DOHH2 (cell line): ENCODE data around the gene SPESP1.

Source experiments
- H3F3A ChIP-seq: fragments of 200-600 bp; sonication (generic), shearing (Covaris generic); 2 replicates; pipeline ENCODE4 v1.6.0; 2016; ENCODE audit warnings: antibody characterized with exemption, mild to moderate bottlenecking; ENCODE audit not compliant: control insufficient read depth, insufficient read depth
- H3K27ac ChIP-seq: fragments of 200-600 bp; sonication (generic); 2 replicates; pipeline ENCODE4 v1.5.1; 2014; ENCODE audit warnings: low read depth, mild to moderate bottlenecking, low read length, moderate library complexity
- H3K27me3 ChIP-seq: fragments of 200-600 bp; sonication (generic); 2 replicates; pipeline ENCODE4 v1.6.1; 2014; ENCODE audit warnings: mild to moderate bottlenecking, low read length, mixed read lengths; ENCODE audit not compliant: control insufficient read depth
- H3K36me3 ChIP-seq: fragments of 200-600 bp; sonication (generic); 2 replicates; pipeline ENCODE4 v1.6.1; 2014; ENCODE audit warnings: mild to moderate bottlenecking, low read length, moderate library complexity, mixed read lengths; ENCODE audit not compliant: control insufficient read depth
- H3K4me1 ChIP-seq: fragments of 200-600 bp; sonication (generic); 2 replicates; pipeline ENCODE4 v1.6.1; 2014; ENCODE audit warnings: mild to moderate bottlenecking, low read length, mixed read lengths; ENCODE audit not compliant: control insufficient read depth
- H3K4me2 ChIP-seq: fragments of 200-600 bp; sonication (generic); 2 replicates; pipeline ENCODE4 v1.6.0; 2014; ENCODE audit warnings: mild to moderate bottlenecking, low read length, moderate library complexity
- H3K4me3 ChIP-seq: fragments of 200-600 bp; sonication (generic); 2 replicates; pipeline ENCODE4 v1.5.1; 2014; ENCODE audit warnings: mild to moderate bottlenecking, low read length, mixed read lengths
- H3K79me2 ChIP-seq: fragments of 200-600 bp; sonication (generic); 2 replicates; pipeline ENCODE4 v1.6.1; 2014; ENCODE audit warnings: mild to moderate bottlenecking, low read length, mixed read lengths; ENCODE audit not compliant: control insufficient read depth
- H3K9me2 ChIP-seq: fragments of 200-600 bp; sonication (generic); replicated peaks from 2 replicates; pipeline ENCODE4 v1.6.1; 2014; ENCODE audit warnings: mild to moderate bottlenecking, low read length, mixed read lengths; ENCODE audit not compliant: control insufficient read depth
- H3K9me3 ChIP-seq: fragments of 200-600 bp; sonication (generic); 2 replicates; pipeline ENCODE4 v1.6.1; 2014; ENCODE audit warnings: antibody characterized with exemption, low read length, mixed read lengths; ENCODE audit not compliant: control insufficient read depth, insufficient read depth
- H4K20me1 ChIP-seq: fragments of 200-600 bp; sonication (generic); 2 replicates; pipeline ENCODE4 v1.6.0; 2014; ENCODE audit warnings: low read depth, mild to moderate bottlenecking, antibody characterized with exemption, low read length, moderate library complexity; ENCODE audit not compliant: control insufficient read depth, insufficient read depth
- CTCF ChIP-seq: fragments of 200-600 bp; sonication (generic); IDR thresholded peaks from one replicate; pipeline ENCODE4 v1.5.1; 2014; ENCODE audit warnings: antibody characterized with exemption, mild to moderate bottlenecking, low read depth, low read length; ENCODE audit not compliant: poor library complexity, severe bottlenecking
- EZH2phosphoT487 ChIP-seq: fragments of 200-600 bp; sonication (generic); IDR thresholded peaks from 2 replicates; pipeline ENCODE4 v1.6.1; 2017; ENCODE audit warnings: borderline replicate concordance, mild to moderate bottlenecking, antibody characterized with exemption, low read length, moderate library complexity, mixed read lengths

SPESP1 gene

DNA sequence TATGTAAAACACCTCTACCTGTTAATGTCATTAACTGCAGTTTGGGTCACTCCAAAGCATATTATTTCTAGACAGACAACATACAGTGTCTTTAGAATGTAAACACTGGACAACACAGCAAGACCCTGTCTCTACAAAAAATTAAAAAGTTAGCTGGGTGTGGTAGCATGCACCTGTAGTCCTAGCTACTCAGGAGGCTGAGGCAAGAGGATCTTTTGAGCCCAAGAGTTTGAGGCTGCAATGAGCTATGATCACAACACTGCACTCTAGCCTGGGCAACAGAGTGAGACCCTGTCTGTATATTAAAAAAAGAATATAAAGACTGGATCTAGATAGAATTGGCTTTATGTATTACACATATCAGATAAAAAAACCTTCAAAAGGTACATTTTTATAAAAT, 20.0 kb upstream of the SPESP1 start:
- Histone ChIP-seq H3K27me3 (peaks cover 24% of the 10 kb centered on the region), H3F3A (no peaks in the 10 kb centered on the region), H3K9me2 (no peaks in the 10 kb centered on the region), H4K20me1 (no peaks in the 10 kb centered on the region), H3K4me1 (no peaks in the 10 kb centered on the region), H3K79me2 (no peaks in the 10 kb centered on the region), H3K4me3 (no peak overlapping the region), H3K4me2 (no peak overlapping the region), H3K27ac (no peak overlapping the region), H3K9me3 (no peaks in the 10 kb centered on the region), H3K36me3 (no peaks in the 10 kb centered on the region)
- no peak for TF ChIP-seq EZH2phosphoT487
- no peak for TF ChIP-seq CTCF

DNA sequence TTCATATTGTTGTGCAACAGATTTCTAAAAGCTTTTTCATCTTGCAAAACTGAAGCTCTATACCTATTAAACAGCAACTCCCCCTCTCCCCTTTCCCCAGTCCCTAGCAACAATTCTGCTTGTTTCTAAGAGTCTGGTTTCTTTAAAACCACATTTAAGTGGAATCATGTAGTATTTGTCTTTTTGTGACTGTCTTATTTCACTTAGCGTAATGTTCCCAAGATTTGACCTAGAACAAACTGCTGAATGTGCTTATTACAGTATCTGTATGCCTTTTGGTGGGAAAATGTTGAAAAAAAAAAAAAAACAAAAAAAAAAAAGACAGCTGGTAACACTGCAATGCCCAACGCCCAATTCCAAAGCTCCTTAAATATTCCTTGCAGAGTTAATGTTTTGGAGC, 19.5 kb upstream of the SPESP1 start:
- no peak for TF ChIP-seq CTCF
- no peak for TF ChIP-seq EZH2phosphoT487

GRCh38 chr15:68921926-68922325, 8.4 kb upstream of the SPESP1 start:
- Histone ChIP-seq H3K4me2 (no peak overlapping the region), H3K36me3 (no peaks in the 10 kb centered on the region), H3K79me2 (no peaks in the 10 kb centered on the region), H3K27me3 (peaks cover 4% of the 10 kb centered on the region; the same call in 1 of the 2 replicates), H3F3A (no peaks in the 10 kb centered on the region), H3K4me1 (peaks cover 5% of the 10 kb centered on the region), H3K9me3 (no peaks in the 10 kb centered on the region), H3K9me2 (no peaks in the 10 kb centered on the region), H3K4me3 (no peak overlapping the region), H3K27ac (no peak overlapping the region), H4K20me1 (no peaks in the 10 kb centered on the region)
- TF ChIP-seq EZH2phosphoT487 (no peak), CTCF (no peak)

More for the DNA sequence above, 19.5 kb upstream of the SPESP1 start:
- Histone ChIP-seq H3K27me3 (peaks cover 22% of the 10 kb centered on the region), H3K4me1 (no peaks in the 10 kb centered on the region), H3K27ac (no peak overlapping the region), H4K20me1 (no peaks in the 10 kb centered on the region), H3K9me2 (no peaks in the 10 kb centered on the region), H3K9me3 (peaks cover 2% of the 10 kb centered on the region; the same call in 1 of the 2 replicates), H3K36me3 (no peaks in the 10 kb centered on the region), H3K4me3 (no peak overlapping the region), H3F3A (no peaks in the 10 kb centered on the region), H3K79me2 (no peaks in the 10 kb centered on the region), H3K4me2 (no peak overlapping the region)
